ENCODE results near the gene TMIGD1. TPM values are rescaled to one million over a fixed set of nuclear protein-coding genes. Genes with fewer than 3 reads are reported as not detected.
A peak's percentile ranks its signal among the peaks of the same experiment; 100 is the strongest.
"Not testable (repeated sequence)": the region's sequence is repeated elsewhere in the genome, so short reads cannot be mapped to it uniquely, and the experiment has no call there.

Gene TMIGD1
- total RNA-seq, 1 donor, result not detected

DNA sequence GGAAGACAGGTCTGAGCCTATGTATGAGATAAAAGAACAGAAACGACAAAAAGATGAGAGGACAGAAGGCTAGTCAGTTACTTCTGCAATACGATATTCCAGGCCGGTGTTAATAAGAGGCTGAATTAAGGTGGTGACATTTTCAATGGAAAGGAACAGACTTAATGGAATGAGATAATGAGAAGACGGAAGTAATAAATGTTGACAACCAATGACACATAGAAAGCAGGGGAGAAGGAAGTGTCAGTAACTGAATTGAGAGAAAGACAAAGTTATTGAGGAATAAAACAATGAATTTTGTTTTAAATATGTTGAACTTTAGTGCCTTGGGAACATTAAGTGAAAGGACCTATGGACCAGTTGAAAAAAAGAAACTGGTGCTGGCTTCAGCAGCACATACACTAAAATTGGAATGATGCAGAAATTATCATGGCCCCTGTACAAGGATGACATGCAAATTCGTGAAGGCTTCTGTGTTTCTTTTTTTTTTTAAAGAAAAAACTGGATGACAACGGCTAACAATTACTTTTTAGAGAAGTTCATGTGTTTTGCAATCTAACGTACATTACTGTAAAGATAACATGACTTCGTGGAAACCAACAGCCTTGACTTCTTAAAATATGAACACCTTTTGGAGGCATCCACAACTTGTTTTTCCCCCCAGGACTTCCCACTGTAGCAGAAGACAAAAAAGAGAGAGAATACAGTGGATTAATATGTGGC is 26.4 kb upstream of the TMIGD1 start:
- DNase-seq (ENCODE audit: low read depth in 2 of 3, low spot score in 2 of 3), result no peak

DNA sequence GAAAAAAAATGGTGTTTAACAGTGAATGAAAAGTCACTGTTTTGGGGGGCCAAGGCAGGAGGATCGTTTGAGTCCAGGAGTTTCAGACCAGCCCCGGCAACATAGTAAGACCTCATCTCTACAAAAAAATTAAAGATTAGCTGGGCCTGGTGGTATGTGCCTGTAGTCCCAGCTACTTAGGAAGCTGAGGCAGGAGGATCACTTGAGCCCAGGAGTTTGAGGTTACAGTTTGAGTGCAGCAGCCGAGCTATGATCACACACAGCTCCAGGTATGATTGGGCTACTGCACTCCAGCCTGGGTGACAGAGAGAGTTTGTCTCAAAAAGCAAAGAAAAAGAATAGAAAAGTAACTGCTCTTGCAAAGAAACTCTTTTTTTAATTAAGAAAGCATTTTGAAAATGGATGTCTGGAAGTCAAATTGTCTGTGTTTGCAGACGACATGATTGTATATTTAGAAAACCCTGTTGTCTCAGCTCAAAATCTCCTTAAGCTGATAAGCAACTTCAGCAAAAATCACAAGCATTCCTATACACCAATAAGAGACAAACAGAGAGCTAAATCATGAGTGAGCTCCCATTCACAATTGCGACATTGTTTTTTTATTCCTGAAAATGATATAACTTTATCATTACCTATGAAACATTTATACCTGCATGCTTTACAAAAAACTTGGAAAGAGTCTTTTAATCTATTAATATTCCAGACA is 24.4 kb upstream of the TMIGD1 start:
- no peak for DNase-seq (ENCODE audit: low read depth in 2 of 3, low spot score in 2 of 3)

DNA sequence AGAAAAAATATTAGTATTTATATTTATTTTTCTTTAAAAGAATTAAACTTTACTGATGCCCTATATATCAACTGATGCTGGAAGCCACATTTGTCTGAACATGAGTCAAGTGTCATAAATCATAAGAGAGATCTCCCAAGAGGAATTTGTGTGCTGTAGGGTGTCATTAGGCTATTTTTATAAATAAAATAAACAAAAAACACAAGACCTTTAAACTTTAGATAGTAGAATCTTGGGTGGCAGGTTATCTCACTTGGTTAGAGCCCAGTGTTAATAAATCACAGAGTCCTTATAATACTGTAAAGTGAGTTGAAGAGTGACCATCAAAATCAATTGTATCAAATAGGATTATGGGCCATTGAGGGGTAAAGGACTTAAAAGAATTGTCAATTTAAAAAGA is 23.6 kb upstream of the TMIGD1 start:
- DNase-seq (ENCODE audit: low read depth in 2 of 3, low spot score in 2 of 3), result no peak

DNA sequence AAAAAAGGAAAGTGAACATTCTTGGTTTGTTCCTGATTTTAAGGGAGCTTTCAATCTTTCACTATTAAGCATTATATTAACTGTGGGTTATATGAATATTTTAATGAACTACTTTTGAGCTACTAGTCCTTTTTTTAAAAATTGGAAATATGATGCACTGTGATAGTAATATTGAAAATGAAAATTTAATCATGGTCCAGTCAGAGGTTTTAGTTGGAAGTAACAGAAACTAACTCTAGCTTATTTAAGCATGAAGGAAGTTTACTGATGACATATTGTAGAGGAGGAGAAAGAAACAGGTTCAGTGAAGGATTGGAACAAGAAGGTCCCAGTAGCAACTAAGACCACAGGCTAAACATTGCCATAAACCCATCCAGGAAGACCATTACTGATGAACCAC is 20.8 kb upstream of the TMIGD1 start:
- DNase-seq (ENCODE audit: low read depth in 2 of 3, low spot score in 2 of 3), result no peak

DNA sequence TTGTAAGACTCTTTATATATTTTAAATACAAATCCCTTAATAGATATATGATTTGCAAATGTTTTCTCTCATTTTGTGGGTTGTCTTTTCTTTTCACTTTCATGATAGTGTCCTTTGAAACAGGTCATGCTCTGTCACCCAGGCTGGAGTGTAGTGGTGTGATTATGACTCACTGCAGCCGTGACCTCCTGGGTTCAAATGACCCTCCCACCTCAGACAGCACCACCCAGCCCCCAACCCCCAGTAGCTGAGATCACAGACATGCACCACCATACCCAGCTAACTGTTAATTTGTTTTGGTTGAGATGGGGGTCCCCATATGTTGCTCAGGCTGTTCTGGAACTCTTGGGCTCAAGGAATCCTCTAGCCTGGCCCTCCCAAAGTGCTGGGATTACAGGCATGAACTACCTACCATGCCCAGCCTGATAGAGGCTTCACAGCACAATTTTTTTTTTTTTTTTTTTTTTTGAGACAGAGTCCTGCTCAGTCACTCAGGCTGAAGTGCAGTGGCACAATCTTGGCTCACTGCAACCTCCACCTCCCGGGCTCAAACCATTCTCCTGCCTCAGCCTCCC is 18.5 kb upstream of the TMIGD1 start:
- no peak for DNase-seq (ENCODE audit: low read depth in 2 of 3, low spot score in 2 of 3)

DNA sequence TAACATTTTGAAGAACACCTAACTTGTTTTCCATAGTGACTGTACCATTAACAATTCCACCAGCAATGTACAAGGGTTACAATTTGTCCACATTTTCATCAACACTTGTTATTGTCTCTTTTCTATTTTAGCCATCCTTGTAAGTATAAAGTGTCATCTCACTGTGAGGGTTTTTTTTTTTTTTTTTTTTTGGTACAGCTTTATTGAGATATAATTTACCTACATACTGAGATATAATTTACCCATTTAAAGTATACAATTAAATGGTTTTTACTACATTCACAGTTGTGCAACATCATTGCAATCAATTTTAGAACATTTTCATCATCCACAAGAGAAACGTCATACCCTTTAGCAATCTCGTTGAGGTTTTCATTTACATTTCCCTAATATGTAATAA is 17.9 kb upstream of the TMIGD1 start:
- DNase-seq (ENCODE audit: low read depth in 2 of 3, low spot score in 2 of 3), result no peak

DNA sequence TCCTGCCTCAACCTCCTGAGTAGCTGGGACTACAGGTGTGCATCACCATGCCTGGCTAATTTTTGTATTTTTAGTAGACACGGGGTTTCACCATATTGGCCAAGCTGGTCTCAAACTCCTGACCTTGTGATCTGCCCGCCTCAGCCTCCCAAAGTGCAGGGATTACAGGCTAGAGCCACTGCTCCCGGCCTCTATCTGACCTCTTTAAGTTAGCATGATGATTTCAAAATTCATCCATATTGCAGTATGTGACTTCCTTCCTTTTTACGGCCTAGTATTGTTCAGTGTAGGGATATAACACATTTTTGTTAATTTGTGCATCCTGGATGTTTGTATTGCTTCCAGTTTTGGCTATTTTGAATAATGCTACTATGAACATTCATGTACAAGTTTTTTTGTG is 17.4 kb upstream of the TMIGD1 start:
- DNase-seq (ENCODE audit: low read depth in 2 of 3, low spot score in 2 of 3), result not testable (repeated sequence)

DNA sequence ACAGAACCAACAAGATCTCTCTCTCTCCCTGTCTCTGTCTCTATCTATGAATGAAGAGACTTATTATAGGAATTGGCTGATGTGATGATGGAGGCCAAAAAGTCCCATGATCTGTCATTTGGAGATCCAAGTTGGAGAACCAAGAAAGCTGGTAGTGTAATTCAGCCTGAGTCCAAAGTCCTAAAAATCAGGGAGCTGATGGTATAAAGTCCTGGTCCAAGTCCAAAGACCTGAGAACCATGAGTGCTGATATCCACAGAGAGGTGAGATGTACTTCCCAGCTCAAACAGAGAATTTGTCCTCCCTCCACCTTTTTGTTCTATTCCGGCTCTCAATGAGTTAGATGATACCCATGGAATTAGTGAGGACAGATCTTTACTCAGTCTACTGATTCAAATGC is 15.4 kb upstream of the TMIGD1 start:
- no peak for DNase-seq (ENCODE audit: low read depth in 2 of 3, low spot score in 2 of 3)

DNA sequence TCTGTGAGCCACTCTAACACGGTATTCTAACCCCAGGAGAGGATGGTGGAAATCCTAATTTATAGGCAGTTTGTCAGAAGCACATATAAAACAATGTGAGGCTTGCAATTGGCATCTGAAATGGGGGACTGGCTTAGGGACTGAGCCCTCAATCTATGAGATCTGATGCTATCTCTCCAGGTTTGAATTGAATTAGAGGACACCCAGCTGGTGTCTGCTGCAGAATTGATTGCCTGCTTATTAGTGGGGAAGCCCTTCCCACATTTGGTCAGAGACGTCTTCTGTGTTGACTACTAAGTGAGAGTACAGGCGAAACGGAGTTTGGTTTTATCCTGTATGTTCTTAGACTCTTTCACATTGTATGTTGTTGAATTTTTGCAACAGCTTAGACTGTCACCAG is 13.6 kb upstream of the TMIGD1 start:
- no peak for DNase-seq (ENCODE audit: low read depth in 2 of 3, low spot score in 2 of 3)

DNA sequence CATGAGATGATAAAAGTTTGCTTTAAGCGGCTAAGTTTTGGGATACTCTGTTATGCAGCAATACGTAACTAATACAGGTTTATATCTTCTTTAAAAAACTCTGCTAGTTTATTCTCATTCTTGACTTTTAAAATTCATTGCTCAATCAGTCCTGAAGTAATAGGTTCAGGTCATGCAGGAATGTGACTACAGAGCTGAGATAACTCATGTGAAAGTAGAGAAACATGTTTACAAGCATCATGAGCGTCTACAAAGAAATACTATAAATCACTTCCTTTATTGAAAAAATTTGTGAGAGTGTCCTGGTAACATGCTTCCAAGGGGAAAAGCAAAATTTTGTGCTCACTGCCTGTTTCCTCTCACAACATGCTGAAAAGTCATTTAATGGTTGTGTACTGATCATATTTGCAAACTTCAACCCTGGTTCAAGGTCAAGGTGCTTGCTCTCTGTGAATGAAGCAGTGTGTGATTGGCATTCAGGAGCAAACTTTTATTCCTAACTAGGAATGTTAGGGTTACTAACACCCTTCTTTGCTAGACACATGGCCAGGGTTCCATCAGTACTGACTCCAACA is 12.5 kb upstream of the TMIGD1 start:
- DNase-seq (ENCODE audit: low read depth in 2 of 3, low spot score in 2 of 3), result no peak

DNA sequence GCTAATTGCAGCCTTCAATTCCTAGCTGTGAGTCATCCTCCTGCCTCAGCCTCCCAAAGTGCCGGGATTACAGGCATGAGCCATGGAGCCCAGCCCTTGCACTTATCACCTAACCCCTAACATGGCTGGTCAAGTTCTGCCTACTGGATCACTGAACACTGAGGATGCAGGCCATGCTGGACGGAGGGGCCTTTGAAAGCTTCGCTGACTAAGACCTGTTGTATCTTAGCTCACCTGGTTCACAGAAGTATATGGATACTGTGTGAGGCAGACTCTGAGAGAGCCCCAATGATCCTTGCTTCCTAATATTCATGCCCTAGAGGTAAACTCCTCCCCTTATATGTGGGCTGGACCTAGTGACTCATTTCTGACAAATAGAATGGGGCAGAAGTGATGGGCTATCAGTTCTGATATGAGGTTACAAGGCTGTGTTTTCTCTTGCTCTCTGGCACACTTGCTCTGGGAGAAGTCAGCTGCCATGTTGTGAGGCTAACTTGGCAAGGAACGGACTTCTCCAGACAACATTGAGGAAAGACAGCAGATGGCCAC is 11.7 kb upstream of the TMIGD1 start:
- no peak for DNase-seq (ENCODE audit: low read depth in 2 of 3, low spot score in 2 of 3)

DNA sequence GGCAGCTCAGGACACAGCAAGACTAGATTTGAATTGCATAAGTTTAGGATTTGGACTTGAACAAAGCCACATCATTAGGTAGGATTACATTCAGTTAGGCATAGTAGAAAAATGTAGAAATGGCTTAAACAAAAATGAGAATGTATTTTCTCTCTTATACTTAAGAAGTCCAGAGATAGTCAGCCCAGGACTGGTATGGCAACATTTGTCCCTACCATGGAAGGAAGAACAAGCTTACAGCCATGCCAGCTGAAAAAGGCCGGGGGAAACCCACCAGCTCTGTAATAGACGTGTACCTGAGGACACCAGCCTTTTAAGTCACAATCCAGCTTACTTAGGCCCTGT is 11.2 kb upstream of the TMIGD1 start:
- DNase-seq (ENCODE audit: low read depth in 2 of 3, low spot score in 2 of 3), result no peak

DNA sequence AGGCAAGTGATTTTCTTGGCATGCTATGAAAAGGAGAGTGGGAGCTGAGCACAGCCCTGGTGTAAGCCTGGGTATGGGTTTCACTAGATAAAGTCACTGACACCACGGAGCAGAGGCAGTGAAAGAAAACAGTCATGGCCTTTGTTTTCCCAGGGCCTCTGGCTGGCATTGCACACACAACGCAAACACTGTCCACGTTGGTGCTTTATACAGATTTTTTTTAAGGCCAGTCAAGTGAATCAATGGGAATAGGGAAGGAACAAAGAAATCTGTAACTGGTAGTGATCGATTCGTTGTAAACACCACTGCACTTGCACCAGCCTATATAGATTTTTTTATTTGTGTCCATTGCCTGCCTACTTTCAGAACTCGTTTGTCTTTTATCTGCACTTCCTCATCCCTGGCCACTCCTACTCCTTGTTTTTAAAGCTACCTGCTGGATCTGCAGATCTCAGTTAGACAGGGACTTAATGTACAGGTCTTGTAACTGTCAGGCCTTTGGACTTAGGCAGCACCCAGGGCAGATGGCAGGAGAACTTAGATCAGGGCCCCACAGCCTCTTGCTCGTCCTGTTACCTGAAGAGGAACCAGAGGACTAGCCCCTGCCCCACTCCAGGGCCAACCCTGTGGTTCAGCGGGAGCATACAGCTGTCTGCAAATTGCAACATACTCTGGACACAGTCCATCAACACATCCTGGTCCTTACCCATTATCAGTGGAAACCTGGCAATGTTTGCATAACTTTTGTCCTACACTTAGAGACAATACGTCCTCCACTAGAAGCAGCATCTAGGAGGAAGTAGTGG is 10.6 kb upstream of the TMIGD1 start:
- DNase-seq (ENCODE audit: low read depth in 2 of 3, low spot score in 2 of 3), result peak in 1 of 3 donors; percentile 26

DNA sequence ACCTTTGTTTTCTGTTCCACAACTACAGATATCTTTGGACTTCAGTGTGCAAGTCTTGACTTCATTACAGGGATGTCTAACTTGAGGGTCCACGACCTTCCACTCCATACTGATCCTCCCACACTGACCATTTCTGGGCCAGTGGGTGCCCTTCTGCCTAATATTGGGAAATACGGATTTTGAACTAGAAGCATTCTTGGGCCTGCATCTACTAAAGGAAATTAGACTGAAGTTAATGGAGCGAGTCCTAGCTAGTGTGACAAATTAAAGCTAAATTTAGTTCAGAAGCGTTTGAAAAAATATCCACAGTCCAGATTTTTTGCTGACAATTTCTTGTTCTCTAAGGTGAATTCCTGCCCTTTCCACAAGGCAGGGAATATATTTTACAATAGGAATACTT is 9.9 kb upstream of the TMIGD1 start:
- no peak for DNase-seq (ENCODE audit: low read depth in 2 of 3, low spot score in 2 of 3)

DNA sequence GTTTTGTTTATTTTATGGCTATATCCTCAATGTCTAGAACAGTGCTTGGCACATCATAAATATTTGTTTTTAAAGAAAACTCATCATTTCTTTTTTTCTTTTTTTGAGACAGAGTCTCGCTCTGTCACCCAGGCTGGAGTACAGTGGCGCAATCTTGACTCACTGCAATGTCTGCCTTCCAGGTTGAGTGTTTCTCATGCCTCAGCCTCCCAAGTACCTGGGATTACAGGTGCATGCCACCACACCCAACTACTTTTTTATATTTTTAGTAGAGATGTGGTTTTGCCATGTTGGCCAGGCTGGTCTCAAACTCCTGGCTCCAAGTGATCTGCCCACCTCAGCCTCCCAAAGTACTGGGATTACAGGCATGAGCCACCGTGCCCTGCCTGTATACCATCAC is 9.4 kb upstream of the TMIGD1 start:
- not testable (repeated sequence) for DNase-seq (ENCODE audit: low read depth in 2 of 3, low spot score in 2 of 3)

DNA sequence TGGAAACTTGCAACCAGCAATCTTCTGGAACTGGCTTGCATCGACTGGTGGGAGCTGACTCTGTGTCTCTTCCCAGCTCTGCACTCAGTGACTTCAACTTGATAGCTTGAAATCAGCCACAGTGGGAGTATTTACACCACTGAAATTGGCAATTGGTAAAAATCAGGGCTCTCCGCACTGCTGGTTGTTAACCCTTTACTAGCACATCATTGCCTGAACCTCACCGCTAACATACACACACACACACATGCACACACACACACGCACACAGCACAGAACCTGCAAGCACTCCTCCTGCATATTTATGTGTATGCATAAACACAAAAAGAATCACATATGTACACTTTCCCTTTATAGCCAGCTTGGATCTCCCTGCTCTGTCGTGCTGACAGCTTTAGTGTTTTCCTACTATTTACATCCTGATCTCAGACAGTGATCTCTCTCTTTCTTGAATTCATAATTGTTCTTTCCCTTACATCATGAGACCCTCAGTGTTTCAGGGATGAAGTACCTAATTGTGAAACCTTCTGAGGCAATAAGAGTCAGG is 7.9 kb upstream of the TMIGD1 start:
- no peak for DNase-seq (ENCODE audit: low read depth in 2 of 3, low spot score in 2 of 3)

DNA sequence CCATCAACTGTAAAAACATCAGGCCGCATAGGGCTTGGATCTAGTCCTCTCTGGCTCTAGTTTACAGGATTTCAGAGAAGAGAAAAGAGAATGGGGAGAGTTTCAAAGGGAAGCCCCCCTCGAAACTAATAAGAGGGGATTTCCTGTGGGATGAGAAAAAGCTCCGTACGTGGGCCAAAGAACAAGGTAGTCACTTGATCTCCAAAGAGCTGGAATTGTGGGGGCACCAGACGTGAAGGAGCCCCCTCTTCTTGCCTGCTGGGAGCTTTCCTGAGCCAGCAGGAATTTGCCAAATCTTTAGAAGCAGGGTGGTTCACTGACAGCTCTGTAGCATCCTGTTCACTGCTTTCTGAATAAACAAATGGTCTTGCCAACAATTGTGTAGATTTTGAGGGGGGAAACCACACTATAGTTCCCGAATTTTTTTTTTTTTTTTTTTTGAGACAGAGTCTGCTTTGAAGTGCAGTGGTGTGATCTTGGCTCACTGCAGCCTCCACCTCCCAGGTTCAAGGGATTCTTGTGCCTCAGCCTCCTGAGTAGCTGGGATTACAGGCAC is 7.0 kb upstream of the TMIGD1 start:
- no peak for DNase-seq (ENCODE audit: low read depth in 2 of 3, low spot score in 2 of 3)

DNA sequence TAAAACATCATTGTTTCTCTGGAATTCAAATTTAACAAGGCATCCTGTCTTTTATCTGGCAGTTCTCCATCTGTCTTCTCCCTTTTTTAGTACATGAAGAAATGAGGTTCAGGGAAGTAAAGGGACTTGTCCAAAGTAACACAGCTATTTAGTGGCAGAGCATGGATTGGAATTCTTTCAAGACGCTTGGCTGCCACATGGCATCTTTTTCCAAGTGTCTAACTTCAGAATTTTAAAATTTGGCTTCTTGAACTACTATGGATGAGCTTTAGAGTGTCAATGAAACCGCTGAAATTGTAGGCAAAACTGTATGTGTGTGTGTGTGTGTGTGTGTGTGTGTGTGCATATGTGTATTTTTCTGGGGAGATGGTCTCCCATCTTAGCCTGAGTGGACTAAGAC is 5.2 kb upstream of the TMIGD1 start:
- DNase-seq (ENCODE audit: low read depth in 2 of 3, low spot score in 2 of 3), result no peak

DNA sequence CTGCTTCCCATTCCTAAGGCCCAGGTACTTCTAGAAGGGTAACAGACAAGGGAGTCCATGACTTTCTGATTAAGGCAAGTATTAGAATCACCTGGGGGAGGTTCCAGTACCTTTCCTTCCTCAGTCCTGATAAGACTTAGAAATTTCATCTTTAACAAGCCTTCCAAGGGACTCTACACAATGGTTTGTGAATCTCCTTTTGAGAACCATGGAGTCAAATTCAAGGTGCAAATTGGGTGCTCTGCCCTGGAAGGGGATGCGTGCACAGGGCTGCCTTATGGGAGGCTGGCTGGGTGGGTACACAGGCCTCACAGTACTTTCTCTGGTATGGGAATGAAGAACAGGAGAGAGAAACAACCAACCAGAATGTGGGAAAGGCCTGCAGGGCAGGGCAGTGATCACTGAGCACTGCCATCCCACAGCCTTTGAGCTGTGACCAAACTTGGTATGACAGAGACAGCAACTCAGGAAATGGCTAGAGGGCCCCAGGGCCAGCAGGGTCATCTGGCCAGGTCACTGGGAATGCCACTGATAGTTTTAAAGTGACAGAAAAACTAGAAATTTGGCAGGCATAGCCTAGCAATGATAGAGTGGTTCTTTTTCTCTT is 3.6 kb upstream of the TMIGD1 start:
- DNase-seq (ENCODE audit: low read depth in 2 of 3, low spot score in 2 of 3), result no peak
